Ammon's horn (tissue), 1 donor: Measurements from ENCODE around the gene MAP2K7.
"Not testable (repeated sequence)": the region's sequence is repeated elsewhere in the genome, so short reads cannot be mapped to it uniquely, and the experiment has no call there.

Experiments
- DNase-seq: peaks from one replicate; pipeline ENCODE4 v3.0.0-alpha.2; 2016; ENCODE audit warnings: low spot score

The MAP2K7 gene

GRCh38 chr19:7919610-7920518, 16.2 kb downstream of the MAP2K7 start, which contains the start of gene SNAPC2:
Gene SNAPC2, plus strand, starts transcription at chr19:7920338. Its CDS starts 29 bp downstream, at chr19:7920367.
- peak; percentile 86 for DNase-seq

GRCh38 chr19:7920519-7921301, 17.0 kb downstream of the MAP2K7 start:
- peak; percentile 99 for DNase-seq

- no peak for DNase-seq
Observed at GRCh38 chr19:7921302-7921966, 17.8 kb downstream of the MAP2K7 start.

GRCh38 chr19:7921967-7922835, 18.5 kb downstream of the MAP2K7 start:
- DNase-seq, result no peak

- no peak for DNase-seq
Observed at GRCh38 chr19:7922836-7923195, 19.1 kb downstream of the MAP2K7 start.

GRCh38 chr19:7923295-7924191, 19.9 kb downstream of the MAP2K7 start:
- peak; percentile 51 for DNase-seq

- no peak for DNase-seq
Observed at GRCh38 chr19:7924241-7924640, 20.6 kb downstream of the MAP2K7 start.

- DNase-seq, result no peak
Observed at GRCh38 chr19:7924651-7925170, 21.0 kb downstream of the MAP2K7 start.

- peak; percentile 63 for DNase-seq
Observed at GRCh38 chr19:7925171-7925851, 21.6 kb downstream of the MAP2K7 start.

- DNase-seq, result peak; percentile 62
Observed at GRCh38 chr19:7926021-7926726, 22.5 kb downstream of the MAP2K7 start, which contains the start of gene CTXN1. Gene CTXN1, minus strand, starts transcription at chr19:7926135. Its CDS starts 597 bp downstream, at chr19:7925538.

GRCh38 chr19:7926727-7927604, 23.3 kb downstream of the MAP2K7 start:
- DNase-seq, result no peak

- no peak for DNase-seq
Observed at GRCh38 chr19:7927605-7928333, 24.1 kb downstream of the MAP2K7 start.

- DNase-seq, result no peak
Observed at GRCh38 chr19:7928334-7928706, 24.6 kb downstream of the MAP2K7 start.

GRCh38 chr19:7928741-7929701, 25.3 kb downstream of the MAP2K7 start:
- no peak for DNase-seq

- not testable (repeated sequence) for DNase-seq
Observed at GRCh38 chr19:7930030-7930429, 26.4 kb downstream of the MAP2K7 start.

- DNase-seq, result no peak
Observed at GRCh38 chr19:7930765-7931164, 27.1 kb downstream of the MAP2K7 start.
